ENCODE results near the gene WDR1. TPM values are rescaled to one million over a fixed set of nuclear protein-coding genes. Genes with fewer than 3 reads are reported as not detected.

The WDR1 gene
- total RNA-seq, 1 donor from 2014 or later, result 161 TPM

DNA sequence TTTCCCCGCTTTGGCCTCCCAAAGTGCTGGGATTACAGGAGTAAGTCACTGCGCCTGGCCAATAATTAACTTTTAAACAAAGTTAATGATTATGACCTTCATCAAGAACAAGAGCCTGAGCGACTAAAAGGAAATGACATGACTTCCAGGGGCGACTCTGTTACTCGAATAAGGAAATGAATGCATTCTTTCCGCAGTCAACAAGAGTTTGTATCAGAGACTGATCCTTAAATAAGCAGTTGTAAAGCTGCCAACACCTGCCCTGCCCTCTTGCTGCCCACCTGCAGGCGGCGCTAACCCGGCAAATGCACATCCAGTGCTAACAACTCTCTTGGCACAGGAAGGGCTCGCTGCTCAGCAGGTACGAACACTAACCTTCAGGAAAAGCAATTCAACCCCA lies 27.3 kb downstream of the WDR1 start:
- TF ChIP-seq CTCF (IDR thresholded peaks at IDR 0.05; ENCODE audit: partially characterized antibody, unreplicated experiment), result peak; percentile 25
- no peak overlapping the region for H3K27ac Mint-ChIP-seq (ENCODE audit: unreplicated experiment)
- no peak overlapping the region for H3K4me3 Mint-ChIP-seq (ENCODE audit: unreplicated experiment)
- peaks cover 26% of the 10 kb centered on the region for H3K4me1 Mint-ChIP-seq (ENCODE audit: low read depth, unreplicated experiment)
- H3K36me3 Mint-ChIP-seq (ENCODE audit: unreplicated experiment), result no peaks in the 10 kb centered on the region
- H3K9me3 Mint-ChIP-seq (ENCODE audit: unreplicated experiment), result peaks cover 5% of the 10 kb centered on the region
- no peak for DNase-seq
- H3K27me3 Mint-ChIP-seq (ENCODE audit: unreplicated experiment), result peaks cover 11% of the 10 kb centered on the region

DNA sequence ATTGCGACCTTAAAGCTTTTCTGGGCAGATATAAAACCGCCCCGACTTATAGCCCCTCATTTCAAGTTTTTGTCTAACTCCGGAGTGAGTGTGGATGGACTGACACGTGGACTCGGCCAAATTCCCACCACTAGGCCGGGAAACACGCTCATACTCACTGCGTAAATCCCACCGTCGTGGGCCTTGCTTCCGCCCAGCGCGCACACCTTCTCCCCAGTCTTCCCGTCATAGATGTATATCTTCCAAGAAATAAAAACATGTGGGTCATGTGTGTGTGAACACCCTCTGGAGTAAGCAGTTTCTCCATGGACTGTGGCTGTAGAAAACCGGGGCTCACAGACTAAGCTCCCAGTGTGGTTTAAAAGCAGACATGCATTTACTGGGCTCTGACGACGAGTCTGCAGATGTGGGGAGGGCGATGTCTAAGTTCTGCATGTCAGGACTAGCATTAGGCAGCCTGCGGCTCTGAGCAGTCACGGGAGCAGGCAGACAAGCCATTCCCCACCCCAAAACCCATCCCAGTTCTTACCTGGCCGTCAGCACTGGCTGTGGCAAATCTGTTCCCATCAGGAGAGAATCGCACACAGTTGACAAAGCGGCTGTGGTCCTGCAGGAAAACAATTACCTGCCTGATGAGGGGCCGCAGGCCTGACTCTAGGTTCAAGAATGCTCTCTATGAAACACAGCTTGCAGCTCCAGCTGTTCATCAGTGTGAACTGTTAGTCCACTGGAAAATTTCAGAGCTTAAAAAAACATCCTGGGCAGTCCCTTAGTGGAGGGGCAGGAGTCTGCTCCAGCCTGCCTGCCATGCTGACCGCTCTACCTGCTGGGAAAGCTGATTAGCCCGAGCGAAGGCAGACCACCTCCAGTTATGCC lies 28.2 kb downstream of the WDR1 start:
- Mint-ChIP-seq H3K27ac (ENCODE audit: unreplicated experiment) (no peak overlapping the region), H3K36me3 (ENCODE audit: unreplicated experiment) (no peaks in the 10 kb centered on the region), H3K4me3 (ENCODE audit: unreplicated experiment) (no peak overlapping the region), H3K27me3 (ENCODE audit: unreplicated experiment) (peaks cover 7% of the 10 kb centered on the region), H3K9me3 (ENCODE audit: unreplicated experiment) (peaks cover 5% of the 10 kb centered on the region), H3K4me1 (ENCODE audit: low read depth, unreplicated experiment) (peaks cover 19% of the 10 kb centered on the region)
- no peak for TF ChIP-seq CTCF (IDR thresholded peaks at IDR 0.05; ENCODE audit: partially characterized antibody, unreplicated experiment)
- no peak for DNase-seq

DNA sequence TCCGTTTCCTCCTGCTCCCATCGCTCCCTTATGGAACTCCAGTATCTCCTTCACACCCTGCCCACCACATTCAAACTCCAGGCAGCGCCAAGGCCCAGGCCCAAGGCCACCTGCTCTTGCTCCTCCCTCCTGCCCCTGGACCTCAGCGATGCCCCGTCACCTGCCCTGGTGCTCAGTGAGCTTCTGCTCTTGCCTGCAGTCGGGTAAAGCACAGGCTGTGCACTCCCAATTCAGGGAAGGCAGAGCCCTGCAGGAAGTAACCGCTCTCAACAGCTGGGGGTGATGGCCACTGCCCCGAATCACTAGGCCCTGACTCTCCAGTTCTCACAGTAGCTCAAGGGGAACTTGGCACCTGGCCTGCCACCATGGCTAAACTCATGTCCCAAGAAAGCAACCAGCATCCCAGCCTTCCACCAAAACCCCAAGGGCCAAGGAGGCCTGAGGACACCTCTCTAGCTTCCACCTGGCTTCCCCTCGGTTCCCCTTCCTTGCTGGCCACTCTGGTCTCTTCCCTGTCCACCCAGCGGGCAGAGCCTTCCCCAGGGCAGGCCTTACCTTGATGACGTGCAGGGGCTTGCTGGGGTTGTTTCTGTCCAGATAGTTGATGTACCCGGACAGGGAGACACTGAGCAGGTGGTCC lies 29.3 kb downstream of the WDR1 start:
- H3K4me3 Mint-ChIP-seq (ENCODE audit: unreplicated experiment), result no peak overlapping the region
- H3K9me3 Mint-ChIP-seq (ENCODE audit: unreplicated experiment), result peaks cover 2% of the 10 kb centered on the region
- H3K36me3 Mint-ChIP-seq (ENCODE audit: unreplicated experiment), result no peaks in the 10 kb centered on the region
- peaks cover 9% of the 10 kb centered on the region for H3K4me1 Mint-ChIP-seq (ENCODE audit: low read depth, unreplicated experiment)
- TF ChIP-seq CTCF (IDR thresholded peaks at IDR 0.05; ENCODE audit: partially characterized antibody, unreplicated experiment), result no peak
- no peak for DNase-seq
- H3K27ac Mint-ChIP-seq (ENCODE audit: unreplicated experiment), result no peak overlapping the region
- H3K27me3 Mint-ChIP-seq (ENCODE audit: unreplicated experiment), result peaks cover 7% of the 10 kb centered on the region

DNA sequence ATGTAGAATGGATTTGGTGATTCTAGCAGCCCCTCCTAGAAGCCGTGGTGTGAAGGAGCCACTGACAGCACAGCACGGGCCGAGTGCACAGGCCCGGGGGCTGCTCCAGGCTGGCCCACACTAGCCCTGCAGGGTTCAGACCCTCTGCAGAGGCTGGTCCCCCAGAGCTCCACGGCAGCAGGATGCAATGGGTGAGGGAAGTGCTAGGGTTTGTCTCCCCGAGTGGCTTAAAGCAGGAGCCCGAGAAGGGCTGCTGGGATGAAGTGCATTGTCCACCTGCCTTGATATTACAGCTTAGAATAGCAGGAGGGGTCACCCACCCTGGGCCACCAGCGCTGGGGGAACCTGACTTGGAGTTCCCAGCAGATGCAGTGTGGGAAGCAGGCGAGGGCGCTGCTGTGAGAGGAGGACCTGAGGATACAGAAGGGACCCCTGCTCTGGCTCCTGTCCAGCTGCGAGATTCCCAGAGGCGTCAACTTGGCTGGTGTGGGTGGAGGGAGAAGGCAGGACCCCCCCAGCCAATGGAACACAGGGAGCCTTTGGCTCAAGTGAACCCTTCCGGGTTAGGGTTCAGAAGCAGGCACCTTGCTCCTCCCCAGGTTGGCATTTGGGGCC lies 30.0 kb downstream of the WDR1 start:
- DNase-seq, result peak; percentile 5
- Mint-ChIP-seq H3K27ac (ENCODE audit: unreplicated experiment) (no peak overlapping the region), H3K4me3 (ENCODE audit: unreplicated experiment) (no peak overlapping the region), H3K36me3 (ENCODE audit: unreplicated experiment) (no peaks in the 10 kb centered on the region), H3K9me3 (ENCODE audit: unreplicated experiment) (peaks cover 2% of the 10 kb centered on the region), H3K27me3 (ENCODE audit: unreplicated experiment) (peaks cover 5% of the 10 kb centered on the region), H3K4me1 (ENCODE audit: low read depth, unreplicated experiment) (peaks cover 5% of the 10 kb centered on the region)
- no peak for TF ChIP-seq CTCF (IDR thresholded peaks at IDR 0.05; ENCODE audit: partially characterized antibody, unreplicated experiment)
